ENCODE results near the gene VSIG1. TPM values are rescaled to one million over a fixed set of nuclear protein-coding genes. Genes with fewer than 3 reads are reported as not detected.

The VSIG1 gene
- total and polyA plus RNA-seq, 2 experiments from 2014 or later: 1.2 to 1.7 TPM

- TF ChIP-seq REST (IDR thresholded peaks at IDR 0.05; ENCODE audit: unreplicated experiment): no peak
- no peak for TF ChIP-seq ZNF114 (CRISPR knock-in tag; IDR thresholded peaks at IDR 0.05)
- TF ChIP-seq ZNF331 (CRISPR knock-in tag; IDR thresholded peaks at IDR 0.05; ENCODE audit: low read depth): no peak
- no peak for TF ChIP-seq EZH2phosphoT487 (IDR thresholded peaks at IDR 0.05; ENCODE audit: unreplicated experiment)
- no peak for TF ChIP-seq STAT1 (IDR thresholded peaks at IDR 0.05; ENCODE audit: unreplicated experiment)
- no peak for TF ChIP-seq CREB1 (CRISPR knock-in tag; IDR thresholded peaks at IDR 0.05; ENCODE audit: low read depth)
Measured at GRCh38 chrX:108033890-108034289, 11.0 kb upstream of the VSIG1 start (continued).

- no peaks in the 10 kb centered on the region for H3K36me3 ChIP-seq (ENCODE audit: insufficient read depth)
- H3K79me2 ChIP-seq (replicated peaks; ENCODE audit: insufficient read depth): no peaks in the 10 kb centered on the region
- H3K4me2 ChIP-seq: no peak overlapping the region
- Mint-ChIP-seq H3K4me3 (no peak overlapping the region), H3K36me3 (ENCODE audit: low read depth) (no peaks in the 10 kb centered on the region), H3K27me3 (ENCODE audit: insufficient read depth, low read depth, poor library complexity) (peaks cover 6% of the 10 kb centered on the region), H3K9me3 (no peaks in the 10 kb centered on the region), H3K4me1 (peaks cover 6% of the 10 kb centered on the region; the same call in 2 of the 3 replicates), H3K27ac (no peak overlapping the region)
- ATAC-seq (no peak), DNase-seq (ENCODE audit: low spot score) (no peak)
- H3K9me2 ChIP-seq (ENCODE audit: insufficient read depth): no peaks in the 10 kb centered on the region
- H3K27ac ChIP-seq (ENCODE audit: low read depth): no peak overlapping the region
- H2AFZ ChIP-seq: no peak overlapping the region
- no peaks in the 10 kb centered on the region for H3F3A ChIP-seq (replicated peaks; ENCODE audit: low read depth)
- H3K27me3 ChIP-seq (ENCODE audit: insufficient read depth): no peaks in the 10 kb centered on the region
- no peak overlapping the region for H3K4me3 ChIP-seq
- TF ChIP-seq ZNF462 (CRISPR knock-in tag; IDR thresholded peaks at IDR 0.05): no peak
- no peak for TF ChIP-seq EZH2phosphoT487 (IDR thresholded peaks at IDR 0.05; ENCODE audit: unreplicated experiment)
- TF ChIP-seq CREB1 (CRISPR knock-in tag; IDR thresholded peaks at IDR 0.05; ENCODE audit: low read depth): no peak
- no peak for TF ChIP-seq CTCF (conservative IDR thresholded peaks at IDR 0.05; ENCODE audit: low read depth in 2 of 2)
- TF ChIP-seq NANOG (IDR thresholded peaks at IDR 0.05; ENCODE audit: borderline replicate concordance): no peak
- TF ChIP-seq ZNF114 (CRISPR knock-in tag; IDR thresholded peaks at IDR 0.05): no peak
- TF ChIP-seq EZH2 (IDR thresholded peaks at IDR 0.05; ENCODE audit: low read depth, unreplicated experiment): no peak
- TF ChIP-seq POLR2AphosphoS5 (IDR thresholded peaks at IDR 0.05; ENCODE audit: low read depth): no peak
- TF ChIP-seq JUNB (IDR thresholded peaks at IDR 0.05; ENCODE audit: unreplicated experiment): no peak
- TF ChIP-seq STAT1 (IDR thresholded peaks at IDR 0.05; ENCODE audit: unreplicated experiment): no peak
- no peaks in the 10 kb centered on the region for H3K4me1 ChIP-seq (ENCODE audit: insufficient read depth)
- no peaks in the 10 kb centered on the region for H4K20me1 ChIP-seq (replicated peaks; ENCODE audit: insufficient read depth)
Measured at GRCh38 chrX:108034725-108035124, 10.1 kb upstream of the VSIG1 start.
